HL-60 (cell line): ENCODE results near the gene TNK2.
"Not testable (repeated sequence)": the region's sequence is repeated elsewhere in the genome, so short reads cannot be mapped to it uniquely, and the experiment has no call there.

ENCODE experiments used
- DNase-seq, 2 experiments: peaks; one replicate each; pipeline ENCODE4 v3.0.0-alpha.2; 2010 to 2020; ENCODE audit warnings: low read depth in 1 of 2, low spot score in 1 of 2
- H3K27ac ChIP-seq: fragments of 250-450 bp; sonication (Bioruptor Pico); replicated peaks from 2 replicates; pipeline ENCODE4 v1.5.1; 2020; ENCODE audit warnings: mild to moderate bottlenecking, moderate library complexity
- H3K27me3 ChIP-seq: fragments of 250-450 bp; sonication (Bioruptor Pico); 2 replicates; pipeline ENCODE4 v1.5.1; 2021; ENCODE audit warnings: mild to moderate bottlenecking, moderate library complexity; ENCODE audit not compliant: insufficient read depth, poor library complexity, severe bottlenecking
- H3K4me3 ChIP-seq: replicated peaks from 2 replicates; pipeline ENCODE4 v1.5.1; 2011; ENCODE audit warnings: mild to moderate bottlenecking, control low read depth, low read length; ENCODE audit not compliant: insufficient read depth
- GABPA ChIP-seq: IDR thresholded peaks from 2 replicates; pipeline ENCODE4 v1.6.1; 2012; ENCODE audit warnings: low read depth
- POLR2AphosphoS5 ChIP-seq: IDR thresholded peaks from 2 replicates; pipeline ENCODE4 v1.6.1; 2012; ENCODE audit warnings: low read depth
- SPI1 ChIP-seq: IDR thresholded peaks from 2 replicates; pipeline ENCODE4 v1.6.1; 2012; ENCODE audit warnings: low read depth, mild to moderate bottlenecking, borderline replicate concordance
- TF ChIP-seq, protein P1 (sequence below): IDR thresholded peaks from one replicate; pipeline ENCODE4 v1.5.1; 2011; ENCODE audit warnings: low read length, control low read depth, inconsistent platforms; ENCODE audit not compliant: insufficient read depth
- TF ChIP-seq, protein P2 (sequence below): IDR thresholded peaks from 2 replicates; pipeline ENCODE4 v1.6.1; 2012; ENCODE audit warnings: low read depth; ENCODE audit not compliant: insufficient replicate concordance

Gene TNK2

DNA sequence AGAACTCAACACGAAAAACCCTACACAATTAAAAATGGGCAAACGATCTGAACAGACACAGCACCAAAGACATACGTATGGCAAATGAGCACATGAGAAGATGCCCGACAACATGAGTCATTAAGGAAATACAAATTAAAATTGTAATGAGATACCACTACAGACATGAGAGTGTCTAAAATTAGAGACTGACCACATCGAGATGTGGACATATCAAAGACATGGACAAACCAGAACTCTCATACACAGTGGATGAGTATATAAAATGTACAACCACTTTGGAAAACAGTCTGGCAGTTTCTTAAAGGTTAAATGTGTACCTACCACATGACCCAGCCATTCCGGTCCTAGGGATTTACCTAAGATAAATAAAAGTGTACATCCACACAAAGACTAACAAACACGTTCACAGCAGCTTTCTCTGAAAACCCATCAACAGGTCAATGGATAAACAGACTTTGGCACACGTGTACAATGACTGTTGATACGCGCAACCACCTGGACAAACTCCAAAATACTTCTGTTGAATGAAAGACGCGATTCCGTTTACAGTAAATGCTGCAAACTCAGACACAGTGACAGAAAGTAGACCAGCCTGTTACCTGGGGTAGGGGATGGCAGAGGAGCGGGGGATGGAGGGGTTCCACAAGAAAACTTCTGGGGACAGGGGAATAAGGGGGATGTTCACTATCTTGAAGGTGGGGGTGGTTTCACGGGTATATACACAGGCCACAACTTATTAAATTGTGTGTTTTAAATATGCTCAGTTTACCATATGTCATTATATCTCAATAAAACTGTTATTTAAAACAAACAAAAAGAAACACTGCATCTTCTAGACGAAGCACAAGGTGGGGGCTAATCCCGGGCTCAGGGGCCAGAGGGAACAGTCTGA lies 2.1 kb downstream of the TNK2 start:
- DNase-seq = no peak
- Histone ChIP-seq H3K27me3 (no peaks in the 10 kb centered on the region), H3K4me3 (peak overlapping the region; percentile 68), H3K27ac (peak overlapping the region; percentile 91)
- TF ChIP-seq, protein P1, sequence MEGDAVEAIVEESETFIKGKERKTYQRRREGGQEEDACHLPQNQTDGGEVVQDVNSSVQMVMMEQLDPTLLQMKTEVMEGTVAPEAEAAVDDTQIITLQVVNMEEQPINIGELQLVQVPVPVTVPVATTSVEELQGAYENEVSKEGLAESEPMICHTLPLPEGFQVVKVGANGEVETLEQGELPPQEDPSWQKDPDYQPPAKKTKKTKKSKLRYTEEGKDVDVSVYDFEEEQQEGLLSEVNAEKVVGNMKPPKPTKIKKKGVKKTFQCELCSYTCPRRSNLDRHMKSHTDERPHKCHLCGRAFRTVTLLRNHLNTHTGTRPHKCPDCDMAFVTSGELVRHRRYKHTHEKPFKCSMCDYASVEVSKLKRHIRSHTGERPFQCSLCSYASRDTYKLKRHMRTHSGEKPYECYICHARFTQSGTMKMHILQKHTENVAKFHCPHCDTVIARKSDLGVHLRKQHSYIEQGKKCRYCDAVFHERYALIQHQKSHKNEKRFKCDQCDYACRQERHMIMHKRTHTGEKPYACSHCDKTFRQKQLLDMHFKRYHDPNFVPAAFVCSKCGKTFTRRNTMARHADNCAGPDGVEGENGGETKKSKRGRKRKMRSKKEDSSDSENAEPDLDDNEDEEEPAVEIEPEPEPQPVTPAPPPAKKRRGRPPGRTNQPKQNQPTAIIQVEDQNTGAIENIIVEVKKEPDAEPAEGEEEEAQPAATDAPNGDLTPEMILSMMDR = no peak
- TF ChIP-seq, protein P2, sequence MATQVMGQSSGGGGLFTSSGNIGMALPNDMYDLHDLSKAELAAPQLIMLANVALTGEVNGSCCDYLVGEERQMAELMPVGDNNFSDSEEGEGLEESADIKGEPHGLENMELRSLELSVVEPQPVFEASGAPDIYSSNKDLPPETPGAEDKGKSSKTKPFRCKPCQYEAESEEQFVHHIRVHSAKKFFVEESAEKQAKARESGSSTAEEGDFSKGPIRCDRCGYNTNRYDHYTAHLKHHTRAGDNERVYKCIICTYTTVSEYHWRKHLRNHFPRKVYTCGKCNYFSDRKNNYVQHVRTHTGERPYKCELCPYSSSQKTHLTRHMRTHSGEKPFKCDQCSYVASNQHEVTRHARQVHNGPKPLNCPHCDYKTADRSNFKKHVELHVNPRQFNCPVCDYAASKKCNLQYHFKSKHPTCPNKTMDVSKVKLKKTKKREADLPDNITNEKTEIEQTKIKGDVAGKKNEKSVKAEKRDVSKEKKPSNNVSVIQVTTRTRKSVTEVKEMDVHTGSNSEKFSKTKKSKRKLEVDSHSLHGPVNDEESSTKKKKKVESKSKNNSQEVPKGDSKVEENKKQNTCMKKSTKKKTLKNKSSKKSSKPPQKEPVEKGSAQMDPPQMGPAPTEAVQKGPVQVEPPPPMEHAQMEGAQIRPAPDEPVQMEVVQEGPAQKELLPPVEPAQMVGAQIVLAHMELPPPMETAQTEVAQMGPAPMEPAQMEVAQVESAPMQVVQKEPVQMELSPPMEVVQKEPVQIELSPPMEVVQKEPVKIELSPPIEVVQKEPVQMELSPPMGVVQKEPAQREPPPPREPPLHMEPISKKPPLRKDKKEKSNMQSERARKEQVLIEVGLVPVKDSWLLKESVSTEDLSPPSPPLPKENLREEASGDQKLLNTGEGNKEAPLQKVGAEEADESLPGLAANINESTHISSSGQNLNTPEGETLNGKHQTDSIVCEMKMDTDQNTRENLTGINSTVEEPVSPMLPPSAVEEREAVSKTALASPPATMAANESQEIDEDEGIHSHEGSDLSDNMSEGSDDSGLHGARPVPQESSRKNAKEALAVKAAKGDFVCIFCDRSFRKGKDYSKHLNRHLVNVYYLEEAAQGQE = no peak
- no peak for TF ChIP-seq SPI1

DNA sequence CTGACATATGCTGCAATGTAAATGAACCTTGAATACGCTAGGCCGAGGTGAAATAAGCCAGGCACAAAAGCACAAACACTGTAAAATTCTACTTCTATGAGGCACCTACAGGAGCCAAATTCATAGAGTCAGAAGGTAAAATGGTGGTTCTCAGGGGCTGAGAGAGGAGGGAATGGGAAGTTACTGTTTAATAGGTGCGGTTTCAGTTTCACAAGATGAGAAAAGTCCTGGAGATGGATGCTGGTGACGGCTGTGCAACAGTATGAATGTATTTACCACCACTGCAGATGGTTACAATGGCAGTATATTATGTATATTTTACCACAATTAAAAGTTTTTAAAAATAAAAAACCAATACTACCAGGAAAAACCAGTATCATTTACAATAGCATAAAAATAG lies 4.0 kb downstream of the TNK2 start:
- no peak overlapping the region for H3K4me3 ChIP-seq
- peak overlapping the region; percentile 91 for H3K27ac ChIP-seq
- DNase-seq = peak; percentile 43 to 59

DNA sequence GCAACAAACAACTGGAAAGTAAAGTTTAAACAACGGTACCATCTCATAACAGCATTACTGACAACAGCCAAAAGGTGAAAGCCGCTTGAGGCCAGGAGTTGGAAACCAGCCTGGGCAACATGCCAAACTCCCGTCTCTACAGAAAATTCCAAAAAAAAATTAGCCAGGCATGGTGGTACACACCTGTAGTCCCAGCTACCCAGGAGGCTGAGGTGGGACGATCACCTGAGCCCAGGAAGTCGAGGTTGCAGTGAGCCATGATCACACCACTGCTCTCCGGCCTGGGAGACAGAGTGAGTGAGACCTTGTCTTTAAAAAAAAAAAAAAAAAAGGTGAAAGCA lies 4.4 kb downstream of the TNK2 start:
- peak overlapping the region; percentile 91 for H3K27ac ChIP-seq

More for the DNA sequence above, 4.0 kb downstream of the TNK2 start:
- TF ChIP-seq GABPA (0 out of 2 replicates have a peak, but pooled peaks have one; percentile 10), POLR2AphosphoS5 (no peak)
- TF ChIP-seq, protein P1 = no peak
- TF ChIP-seq, protein P2 = no peak
- no peaks in the 10 kb centered on the region for H3K27me3 ChIP-seq

DNA sequence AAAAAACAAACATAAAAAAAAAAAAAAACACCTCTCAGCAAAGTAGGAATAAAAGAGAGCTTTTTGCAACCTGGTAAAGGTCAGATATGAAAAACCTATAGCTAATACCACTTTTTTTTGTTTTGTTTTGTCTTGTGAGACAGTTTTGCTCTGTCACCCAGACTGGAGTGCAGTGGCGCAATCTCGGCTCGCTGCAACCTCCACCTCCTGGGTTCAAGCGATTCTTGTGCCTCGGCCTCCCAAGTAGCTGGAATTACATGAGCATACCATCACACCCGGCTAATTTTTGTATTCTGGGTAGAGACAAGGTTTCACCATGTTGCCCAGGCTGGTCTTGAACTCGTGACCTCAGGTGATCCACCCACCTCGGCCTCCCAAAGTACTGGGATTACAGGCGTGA lies 5.7 kb downstream of the TNK2 start:
- DNase-seq, H3K4me3 ChIP-seq, H3K27me3 ChIP-seq: not testable (repeated sequence)
- peak overlapping the region; percentile 91 for H3K27ac ChIP-seq

More for the DNA sequence above, 4.4 kb downstream of the TNK2 start:
- Histone ChIP-seq H3K4me3 (no peak overlapping the region), H3K27me3 (no peaks in the 10 kb centered on the region)
- DNase-seq = no peak
- TF ChIP-seq POLR2AphosphoS5 = no peak
- no peak for TF ChIP-seq GABPA
- TF ChIP-seq, protein P2 = no peak
- TF ChIP-seq, protein P1 = no peak
- no peak for TF ChIP-seq SPI1

DNA sequence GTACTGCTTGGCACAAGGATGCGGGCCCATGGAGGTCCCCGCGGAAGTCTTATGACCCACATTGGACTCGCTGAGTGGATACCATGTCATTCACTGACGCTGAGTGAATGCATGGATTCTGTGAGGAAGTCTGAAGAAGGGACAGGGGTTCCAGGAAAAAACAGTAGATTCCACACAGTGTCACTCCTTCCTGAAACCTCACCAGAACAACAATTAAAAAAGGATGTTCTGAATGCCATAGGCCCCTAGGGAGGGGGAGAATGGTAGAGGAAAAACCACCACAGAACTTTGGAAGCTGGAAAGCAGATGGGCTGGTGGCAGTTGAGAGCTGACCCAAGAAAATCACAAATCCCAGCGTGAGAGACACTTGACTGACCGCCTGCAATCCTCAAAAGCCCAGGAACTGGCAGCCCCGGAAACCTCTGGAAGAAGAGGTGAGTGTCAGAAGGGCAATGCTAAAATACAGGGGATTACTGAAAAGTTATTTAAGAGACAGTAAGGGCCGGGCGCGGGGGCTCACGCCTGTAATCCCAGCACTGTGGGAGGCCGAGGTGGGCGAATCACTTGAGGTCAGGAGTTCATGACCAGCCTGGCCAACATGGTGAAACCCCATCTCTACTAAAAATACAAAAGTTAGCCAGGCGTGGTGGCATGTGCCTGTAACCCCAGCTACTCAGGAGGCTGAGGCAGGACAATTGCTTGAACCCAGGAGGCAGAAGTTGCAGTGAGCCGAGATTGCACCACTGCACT lies 6.3 kb downstream of the TNK2 start:
- not testable (repeated sequence) for DNase-seq, H3K4me3 ChIP-seq, H3K27me3 ChIP-seq
- peak overlapping the region; percentile 91 for H3K27ac ChIP-seq
